ENCODE measurements around the gene ALKBH7. TPM values are rescaled to one million over a fixed set of nuclear protein-coding genes. Genes with fewer than 3 reads are reported as not detected.

The ALKBH7 gene
- total RNA-seq, 1 donor from 2014 or later, result 59.2 TPM

Other genes starting within 250 kb of the ALKBH7 start
- gene ACSBG2, start 237.1 kb upstream of the ALKBH7 start, total RNA-seq, result not detected in 2 replicates
- gene MLLT1, start 92.8 kb upstream of the ALKBH7 start, total RNA-seq, result 5.1 and 13.2 TPM in 2 replicates
- gene ACER1, start 39.2 kb upstream of the ALKBH7 start, total RNA-seq, result not detected in 2 replicates
- 74.1 and 79.5 TPM in 2 replicates for gene CLPP, start 11.3 kb upstream of the ALKBH7 start, total RNA-seq
- 0.85 and 1.1 TPM in 2 replicates for gene PSPN, start 3.1 kb downstream of the ALKBH7 start, total RNA-seq
- gene GTF2F1, start 20.4 kb downstream of the ALKBH7 start, total RNA-seq, result 41.4 and 74.5 TPM in 2 replicates
- 78.3 and 238 TPM in 2 replicates for gene KHSRP, start 52.0 kb downstream of the ALKBH7 start, total RNA-seq
- 0.05 TPM in 1 of 2 replicates, not detected in the other for gene SLC25A41, start 61.0 kb downstream of the ALKBH7 start, total RNA-seq
- 20.4 and 62.0 TPM in 2 replicates for gene SLC25A23, start 87.0 kb downstream of the ALKBH7 start, total RNA-seq
- not detected in 2 replicates for gene CRB3, start 91.5 kb downstream of the ALKBH7 start, total RNA-seq
- gene DENND1C, start 109.0 kb downstream of the ALKBH7 start, total RNA-seq, result not detected in 2 replicates
- gene TUBB4A, start 129.5 kb downstream of the ALKBH7 start, total RNA-seq, result not detected in 2 replicates
- gene TNFSF9, start 158.2 kb downstream of the ALKBH7 start, total RNA-seq, result 0.34 and 0.60 TPM in 2 replicates
- 0.14 TPM in 1 of 2 replicates, not detected in the other for gene CD70, start 218.4 kb downstream of the ALKBH7 start, total RNA-seq